Measurements from ENCODE around the gene TEX13D. TPM values are rescaled to one million over a fixed set of nuclear protein-coding genes. Genes with fewer than 3 reads are reported as not detected.

The TEX13D gene
- total RNA-seq, 4 donors from 2014 or later, result not detected

GRCh38 chrX:124338733-124339514 lies 6.5 kb downstream of the TEX13D start:
- Histone ChIP-seq H3K36me3 (no peaks in the 10 kb centered on the region), H3K4me1 (no peaks in the 10 kb centered on the region), H3K27ac (no peak overlapping the region), H3K4me3 (no peak overlapping the region), H3K27me3 (no peaks in the 10 kb centered on the region), H3K9me3 (no peaks in the 10 kb centered on the region)
- DNase-seq (ENCODE audit: low spot score in 2 of 2), result no peak
- TF ChIP-seq EP300 (IDR thresholded peaks at IDR 0.05), result no peak
- WGBS, result 85% methylated on average over 6 of the region's 6 CpGs

GRCh38 chrX:124341396-124342132 lies 9.1 kb downstream of the TEX13D start:
- no peaks in the 10 kb centered on the region for H3K36me3 ChIP-seq
- H3K9me3 ChIP-seq, result no peaks in the 10 kb centered on the region
- H3K4me3 ChIP-seq, result no peak overlapping the region
- H3K4me1 ChIP-seq, result no peaks in the 10 kb centered on the region
- H3K27ac ChIP-seq, result no peak overlapping the region
- no peaks in the 10 kb centered on the region for H3K27me3 ChIP-seq
- no peak for DNase-seq (ENCODE audit: low spot score in 2 of 2)
- TF ChIP-seq POLR2A (IDR thresholded peaks at IDR 0.05) (no peak), CTCF (IDR thresholded peaks at IDR 0.05) (no peak), EP300 (IDR thresholded peaks at IDR 0.05) (no peak), POLR2AphosphoS5 (IDR thresholded peaks at IDR 0.05) (no peak)
- 42% methylated on average over 7 of the region's 7 CpGs for WGBS

GRCh38 chrX:124342174-124342867 lies 9.9 kb downstream of the TEX13D start:
- Histone ChIP-seq H3K4me3 (no peak overlapping the region), H3K9me3 (no peaks in the 10 kb centered on the region), H3K4me1 (no peaks in the 10 kb centered on the region), H3K27ac (no peak overlapping the region), H3K27me3 (no peaks in the 10 kb centered on the region), H3K36me3 (no peaks in the 10 kb centered on the region)
- TF ChIP-seq POLR2A (IDR thresholded peaks at IDR 0.05) (no peak), CTCF (IDR thresholded peaks at IDR 0.05) (no peak), POLR2AphosphoS5 (IDR thresholded peaks at IDR 0.05) (no peak), EP300 (IDR thresholded peaks at IDR 0.05) (no peak)
- DNase-seq (ENCODE audit: low spot score in 2 of 2), result no peak
- 65% methylated on average over 7 of the region's 7 CpGs for WGBS

GRCh38 chrX:124343016-124343415 lies 10.6 kb downstream of the TEX13D start:
- no peaks in the 10 kb centered on the region for H3K4me1 ChIP-seq
- no peaks in the 10 kb centered on the region for H3K9me3 ChIP-seq
- H3K36me3 ChIP-seq, result no peaks in the 10 kb centered on the region
- DNase-seq (ENCODE audit: low spot score in 2 of 2), result no peak
- H3K27ac ChIP-seq, result no peak overlapping the region
- TF ChIP-seq EP300 (IDR thresholded peaks at IDR 0.05) (no peak), POLR2AphosphoS5 (IDR thresholded peaks at IDR 0.05) (no peak), POLR2A (IDR thresholded peaks at IDR 0.05) (no peak), CTCF (IDR thresholded peaks at IDR 0.05) (no peak)
- H3K27me3 ChIP-seq, result no peaks in the 10 kb centered on the region
- H3K4me3 ChIP-seq, result no peak overlapping the region

GRCh38 chrX:124344246-124344645 lies 11.8 kb downstream of the TEX13D start:
- H3K4me1 ChIP-seq, result no peaks in the 10 kb centered on the region
- H3K9me3 ChIP-seq, result no peaks in the 10 kb centered on the region
- DNase-seq (ENCODE audit: low spot score in 2 of 2), result no peak
- H3K27ac ChIP-seq, result no peak overlapping the region
- H3K36me3 ChIP-seq, result no peaks in the 10 kb centered on the region
- 75% methylated on average over 4 of the region's 4 CpGs for WGBS
- no peak overlapping the region for H3K4me3 ChIP-seq
- H3K27me3 ChIP-seq, result no peaks in the 10 kb centered on the region
- TF ChIP-seq POLR2AphosphoS5 (IDR thresholded peaks at IDR 0.05) (no peak), CTCF (IDR thresholded peaks at IDR 0.05) (no peak)

All from suprapubic skin (tissue), 4 donors.